ENCODE measurements around the gene ANKRD2. TPM values are rescaled to one million over a fixed set of nuclear protein-coding genes. Genes with fewer than 3 reads are reported as not detected.

Gene ANKRD2
- total and polyA plus RNA-seq, 2 donors from 2014 or later: 3.6 to 10.0 TPM

GRCh38 chr10:97566336-97566996 is 6.1 kb upstream of the ANKRD2 start:
- H3K4me3 ChIP-seq (ENCODE audit: low read length in 3 of 3): no peak overlapping the region
- intact Hi-C loops (cut with DNase I): no loop called here
- TF ChIP-seq CTCF (IDR thresholded peaks at IDR 0.05; ENCODE audit: borderline replicate concordance, extremely low read depth, insufficient read depth): no peak
- DNase-seq (no peak), FAIRE-seq (no peak)
- no peaks in the 10 kb centered on the region for H3K4me1 ChIP-seq (ENCODE audit: control insufficient read depth in 2 of 3, insufficient read depth in 2 of 3, low read depth in 1 of 3, low read length in 3 of 3)
- no peaks in the 10 kb centered on the region for H3K27me3 ChIP-seq (ENCODE audit: control insufficient read depth, insufficient read depth, low read length)
- no peaks in the 10 kb centered on the region for H3K9me3 ChIP-seq (ENCODE audit: control insufficient read depth in 2 of 3, insufficient read depth in 1 of 3, low read length in 3 of 3)
- no peak overlapping the region for H3K9ac ChIP-seq (ENCODE audit: low read length in 3 of 3)
- peaks cover 0 to 3% (median 0%) of the 10 kb centered on the region in 3 donors for H3K36me3 ChIP-seq (ENCODE audit: control insufficient read depth in 2 of 3, insufficient read depth in 3 of 3, low read length in 3 of 3)
- no peak overlapping the region for H3K27ac ChIP-seq (ENCODE audit: low read depth in 2 of 2, low read length in 2 of 2)

GRCh38 chr10:97567891-97568290 is 4.7 kb upstream of the ANKRD2 start:
- intact Hi-C loops (cut with DNase I): no loop called here
- H3K4me1 ChIP-seq (ENCODE audit: control insufficient read depth in 2 of 3, insufficient read depth in 2 of 3, low read depth in 1 of 3, low read length in 3 of 3): peaks cover 0 to 7% (median 7%) of the 10 kb centered on the region in 3 donors
- H3K9me3 ChIP-seq (ENCODE audit: control insufficient read depth in 2 of 3, insufficient read depth in 1 of 3, low read length in 3 of 3): no peaks in the 10 kb centered on the region
- H3K4me3 ChIP-seq (ENCODE audit: low read length in 3 of 3): no peak overlapping the region
- peaks cover 0 to 3% (median 0%) of the 10 kb centered on the region in 3 donors for H3K36me3 ChIP-seq (ENCODE audit: control insufficient read depth in 2 of 3, insufficient read depth in 3 of 3, low read length in 3 of 3)
- H3K27ac ChIP-seq (ENCODE audit: low read depth in 2 of 2, low read length in 2 of 2): no peak overlapping the region
- no peak for FAIRE-seq
- TF ChIP-seq CTCF (IDR thresholded peaks at IDR 0.05; ENCODE audit: borderline replicate concordance, extremely low read depth, insufficient read depth): no peak
- no peaks in the 10 kb centered on the region for H3K27me3 ChIP-seq (ENCODE audit: control insufficient read depth, insufficient read depth, low read length)
- DNase-seq: peak in 1 of 5 donors; percentile 20
- no peak overlapping the region for H3K9ac ChIP-seq (ENCODE audit: low read length in 3 of 3)

- DNase-seq (peak in 1 of 5 donors; percentile 19), FAIRE-seq (no peak)
- H3K27me3 ChIP-seq (ENCODE audit: control insufficient read depth, insufficient read depth, low read length): no peaks in the 10 kb centered on the region
- intact Hi-C loops (cut with DNase I): no loop called here
- peaks cover 0 to 3% (median 0%) of the 10 kb centered on the region in 3 donors for H3K36me3 ChIP-seq (ENCODE audit: control insufficient read depth in 2 of 3, insufficient read depth in 3 of 3, low read length in 3 of 3)
- no peak for TF ChIP-seq CTCF (IDR thresholded peaks at IDR 0.05; ENCODE audit: borderline replicate concordance, extremely low read depth, insufficient read depth)
- peak overlapping the region in 1 of 2 donors; percentile 49 for H3K27ac ChIP-seq (ENCODE audit: low read depth in 2 of 2, low read length in 2 of 2)
- no peaks in the 10 kb centered on the region for H3K9me3 ChIP-seq (ENCODE audit: control insufficient read depth in 2 of 3, insufficient read depth in 1 of 3, low read length in 3 of 3)
- peaks cover 0 to 19% (median 14%) of the 10 kb centered on the region in 3 donors for H3K4me1 ChIP-seq (ENCODE audit: control insufficient read depth in 2 of 3, insufficient read depth in 2 of 3, low read depth in 1 of 3, low read length in 3 of 3)
- H3K9ac ChIP-seq (ENCODE audit: low read length in 3 of 3): no peak overlapping the region
- H3K4me3 ChIP-seq (ENCODE audit: low read length in 3 of 3): no peak overlapping the region
Observed at GRCh38 chr10:97570146-97570788, 2.3 kb upstream of the ANKRD2 start.

All from kidney (tissue), 14 donors.